Fibroblast of the aortic adventitia (primary cell): ENCODE data around the gene REPIN1. TPM values are rescaled to one million over a fixed set of nuclear protein-coding genes. Genes with fewer than 3 reads are reported as not detected.

Experiments used
- DNase-seq: peaks from one replicate; pipeline ENCODE4 v3.0.0-alpha.2; 2010; ENCODE audit warnings: low read depth
- H3K4me3 ChIP-seq: 2 replicates; pipeline ENCODE4 v1.5.1; 2011; ENCODE audit warnings: low read depth, mild to moderate bottlenecking, control low read depth, low read length, moderate library complexity
- CTCF ChIP-seq: IDR thresholded peaks from 2 replicates; pipeline ENCODE4 v1.5.1; 2011; ENCODE audit warnings: mild to moderate bottlenecking, low read length, control low read depth, inconsistent platforms; ENCODE audit not compliant: insufficient read depth
- total RNA-seq: library from RNA; depleted of rRNA; stranded (reverse); fragments of >200 nt; gene quantifications from 2 replicates; pipeline ENCODE4 v1.2.3, GENCODE V29; 2012; ENCODE audit warnings: low replicate concordance

The REPIN1 gene
- total RNA-seq, 1 donor, result 33.6 TPM

- DNase-seq, result no peak
- TF ChIP-seq CTCF, result no peak
- peak overlapping the region; percentile 25 for H3K4me3 ChIP-seq
Measured at GRCh38 chr7:150340875-150341262, 27.8 kb upstream of the REPIN1 start.

GRCh38 chr7:150341263-150342120, 27.1 kb upstream of the REPIN1 start, which contains the start of gene RARRES2:
RARRES2 (minus strand) TSS chr7:150341629; CDS start chr7:150340609, 1,020 bp downstream.
- TF ChIP-seq CTCF, result no peak
- DNase-seq, result peak; percentile 16

GRCh38 chr7:150342121-150342408, 26.6 kb upstream of the REPIN1 start:
- no peak for DNase-seq
- no peak overlapping the region for H3K4me3 ChIP-seq
- TF ChIP-seq CTCF, result no peak

More at GRCh38 chr7:150341263-150342120, 27.1 kb upstream of the REPIN1 start, which contains the start of gene RARRES2:
- peak within 1 kb of the TSS; percentile 25 for H3K4me3 ChIP-seq

- DNase-seq, result no peak
- no peak for TF ChIP-seq CTCF
- H3K4me3 ChIP-seq, result no peak overlapping the region
Measured at GRCh38 chr7:150343225-150343624, 25.4 kb upstream of the REPIN1 start.

GRCh38 chr7:150344299-150344698, 24.3 kb upstream of the REPIN1 start:
- TF ChIP-seq CTCF, result no peak

GRCh38 chr7:150345012-150345411, 23.6 kb upstream of the REPIN1 start:
- H3K4me3 ChIP-seq, result no peak overlapping the region
- no peak for TF ChIP-seq CTCF
- no peak for DNase-seq

More at GRCh38 chr7:150344299-150344698, 24.3 kb upstream of the REPIN1 start:
- no peak overlapping the region for H3K4me3 ChIP-seq
- DNase-seq, result no peak
